Measurements from ENCODE around the gene MLPH. TPM values are rescaled to one million over a fixed set of nuclear protein-coding genes. Genes with fewer than 3 reads are reported as not detected.

MLPH gene
- total and polyA plus RNA-seq, 2 donors (not counting 1 experiment from before 2014, with no cell fraction given), result not detected

- Mint-ChIP-seq H3K9me3 (ENCODE audit: insufficient read depth) (no peaks in the 10 kb centered on the region), H3K27me3 (peaks cover 26% of the 10 kb centered on the region), H3K4me3 (no peak overlapping the region), H3K4me1 (peaks cover 6% of the 10 kb centered on the region), H3K27ac (no peak overlapping the region)
- Histone ChIP-seq H3K4me2 (replicated peaks; ENCODE audit: low read depth, low read length, poor library complexity, severe bottlenecking) (no peak overlapping the region), H3K36me3 (replicated peaks in 1 of 2; ENCODE audit: control extremely low read depth in 1 of 2, control insufficient read depth in 1 of 2, extremely low read depth in 1 of 2, insufficient read depth in 2 of 2, low read length in 1 of 2) (no peaks in the 10 kb centered on the region), H3K27ac (ENCODE audit: low read length in 2 of 2) (no peak overlapping the region), H3K4me1 (ENCODE audit: control insufficient read depth in 2 of 2, insufficient read depth in 2 of 2, low read length in 2 of 2) (peaks cover 0 to 7% of the 10 kb centered on the region in 2 donors), H3K9ac (ENCODE audit: low read length) (no peak overlapping the region), H2AFZ (ENCODE audit: insufficient read depth, low read depth, low read length, poor library complexity, severe bottlenecking) (no peak overlapping the region), H3K79me2 (ENCODE audit: control insufficient read depth, insufficient read depth, low read length) (no peaks in the 10 kb centered on the region), H4K20me1 (ENCODE audit: control insufficient read depth, insufficient read depth, low read length, poor library complexity, severe bottlenecking) (no peaks in the 10 kb centered on the region), H3K4me3 (ENCODE audit: control extremely low read depth in 1 of 5, extremely low read depth in 1 of 5, insufficient read depth in 1 of 5, low read depth in 2 of 5, low read length in 4 of 5) (no peak overlapping the region), H3K9me3 (ENCODE audit: control extremely low read depth in 1 of 3, control insufficient read depth in 2 of 3, insufficient read depth in 1 of 3, low read length in 2 of 3) (no peaks in the 10 kb centered on the region), H3K27me3 (replicated peaks in 1 of 4; ENCODE audit: control extremely low read depth in 1 of 4, control insufficient read depth in 3 of 4, insufficient read depth in 4 of 4, low read length in 3 of 4) (peaks cover 0 to 14% (median under 1%) of the 10 kb centered on the region in 4 experiments)
- 87% methylated on average over 25 of the region's 27 CpGs for WGBS (ENCODE audit: insufficient coverage)
- no peak for ATAC-seq (ENCODE audit: low read depth)
- ChIA-PET CTCF (interaction anchor here (1.1 to 1.7 kb wide), 4 partner anchors 10 to 169 kb away, joined by 3 to 6 read pairs (median 4); partner anchors contain the start of gene PRLH), POLR2A (no interaction called here)
- intact Hi-C loops (cut with micrococcal nuclease), result no loop called here
- no peak for DNase-seq
- TF ChIP-seq CTCF (IDR thresholded peaks at IDR 0.05) (no peak), EZH2 (IDR thresholded peaks at IDR 0.05; ENCODE audit: borderline replicate concordance, insufficient read depth, low read depth, low read length, poor library complexity, severe bottlenecking) (no peak)
These were observed 89.1 kb downstream of the MLPH start for GRCh38 chr2:237575869-237576862.

- Histone ChIP-seq H3K36me3 (replicated peaks in 1 of 2; ENCODE audit: control extremely low read depth in 1 of 2, control insufficient read depth in 1 of 2, extremely low read depth in 1 of 2, insufficient read depth in 2 of 2, low read length in 1 of 2) (no peaks in the 10 kb centered on the region), H3K27ac (ENCODE audit: low read length in 2 of 2) (no peak overlapping the region), H3K9ac (ENCODE audit: low read length) (no peak overlapping the region), H3K4me2 (replicated peaks; ENCODE audit: low read depth, low read length, poor library complexity, severe bottlenecking) (no peak overlapping the region), H3K4me3 (ENCODE audit: control extremely low read depth in 1 of 5, extremely low read depth in 1 of 5, insufficient read depth in 1 of 5, low read depth in 2 of 5, low read length in 4 of 5) (no peak overlapping the region), H3K27me3 (replicated peaks in 1 of 4; ENCODE audit: control extremely low read depth in 1 of 4, control insufficient read depth in 3 of 4, insufficient read depth in 4 of 4, low read length in 3 of 4) (peaks cover 0 to 13% (median 0%) of the 10 kb centered on the region in 4 experiments), H2AFZ (ENCODE audit: insufficient read depth, low read depth, low read length, poor library complexity, severe bottlenecking) (no peak overlapping the region), H3K9me3 (ENCODE audit: control extremely low read depth in 1 of 3, control insufficient read depth in 2 of 3, insufficient read depth in 1 of 3, low read length in 2 of 3) (no peaks in the 10 kb centered on the region), H4K20me1 (ENCODE audit: control insufficient read depth, insufficient read depth, low read length, poor library complexity, severe bottlenecking) (no peaks in the 10 kb centered on the region), H3K4me1 (ENCODE audit: control insufficient read depth in 2 of 2, insufficient read depth in 2 of 2, low read length in 2 of 2) (peaks cover 0 to 7% of the 10 kb centered on the region in 2 donors), H3K79me2 (ENCODE audit: control insufficient read depth, insufficient read depth, low read length) (no peaks in the 10 kb centered on the region)
- DNase-seq (no peak), ATAC-seq (ENCODE audit: low read depth) (no peak)
- intact Hi-C loops (cut with micrococcal nuclease), result no loop called here
- H3K4me3 Mint-ChIP-seq, result no peak overlapping the region
- H3K27ac Mint-ChIP-seq, result no peak overlapping the region
- H3K27me3 Mint-ChIP-seq, result peaks cover 22% of the 10 kb centered on the region
- ChIA-PET POLR2A (no interaction called here), CTCF (interaction anchor here (1.2 to 1.7 kb wide), 3 partner anchors 10 to 169 kb away, joined by 3 to 6 read pairs (median 5); partner anchors contain the start of gene PRLH)
- WGBS (ENCODE audit: insufficient coverage), result 90% methylated on average over 9 of the region's 9 CpGs
- TF ChIP-seq EZH2 (IDR thresholded peaks at IDR 0.05; ENCODE audit: borderline replicate concordance, insufficient read depth, low read depth, low read length, poor library complexity, severe bottlenecking) (no peak), CTCF (IDR thresholded peaks at IDR 0.05) (no peak)
- no peaks in the 10 kb centered on the region for H3K9me3 Mint-ChIP-seq (ENCODE audit: insufficient read depth)
- H3K4me1 Mint-ChIP-seq, result peaks cover 5% of the 10 kb centered on the region
These were observed 89.9 kb downstream of the MLPH start for GRCh38 chr2:237576974-237577373.

Data from B cell (primary cell).